GM23248 (cell line): ENCODE measurements around the gene WIZ.

Source experiments
- EZH2 ChIP-seq: fragments of 200-600 bp; sonication (generic); IDR thresholded peaks from 2 replicates; pipeline ENCODE4 v1.6.1; 2018; ENCODE audit warnings: antibody characterized with exemption, mild to moderate bottlenecking; ENCODE audit not compliant: insufficient read depth, poor library complexity, severe bottlenecking
- EZH2phosphoT487 ChIP-seq: fragments of 200-600 bp; sonication (generic); IDR thresholded peaks from 2 replicates; pipeline ENCODE4 v1.6.1; 2018; ENCODE audit warnings: antibody characterized with exemption, moderate library complexity, mild to moderate bottlenecking, low read depth; ENCODE audit not compliant: insufficient read depth

DNA sequence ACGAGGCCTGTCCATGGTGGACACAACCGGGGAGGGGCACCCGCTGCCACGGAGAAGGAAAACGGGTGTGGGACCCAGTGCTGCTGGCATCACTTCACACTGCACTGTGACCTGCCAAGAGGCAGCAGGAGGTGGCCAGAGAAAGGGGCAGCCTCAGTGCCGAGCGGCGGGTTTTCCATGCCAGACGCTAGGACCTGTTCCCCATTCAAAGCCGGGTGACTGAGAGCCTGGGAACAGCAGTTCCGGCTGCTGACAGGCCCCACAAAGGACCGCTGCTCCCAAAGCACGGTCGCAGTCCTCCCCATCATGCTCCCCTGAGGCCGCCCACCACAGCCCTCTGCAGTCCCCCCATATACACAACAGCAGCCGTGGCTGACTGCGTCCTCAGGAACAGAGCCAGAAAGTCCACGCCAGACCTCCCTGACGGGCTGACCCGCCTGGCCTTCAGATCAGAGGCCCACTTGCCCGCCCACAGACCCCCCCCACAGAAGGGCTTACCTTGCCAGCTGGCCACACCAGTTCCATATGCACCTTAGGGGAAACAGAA lies 75.6 kb downstream of the WIZ start:
- TF ChIP-seq EZH2phosphoT487 (no peak), EZH2 (no peak)
